ENCODE data around the gene MIGA2. TPM values are rescaled to one million over a fixed set of nuclear protein-coding genes. Genes with fewer than 3 reads are reported as not detected.

MIGA2 gene
- polyA plus RNA-seq, 5 donors, result 11.7 to 22.0 (median 18.9) TPM

DNA sequence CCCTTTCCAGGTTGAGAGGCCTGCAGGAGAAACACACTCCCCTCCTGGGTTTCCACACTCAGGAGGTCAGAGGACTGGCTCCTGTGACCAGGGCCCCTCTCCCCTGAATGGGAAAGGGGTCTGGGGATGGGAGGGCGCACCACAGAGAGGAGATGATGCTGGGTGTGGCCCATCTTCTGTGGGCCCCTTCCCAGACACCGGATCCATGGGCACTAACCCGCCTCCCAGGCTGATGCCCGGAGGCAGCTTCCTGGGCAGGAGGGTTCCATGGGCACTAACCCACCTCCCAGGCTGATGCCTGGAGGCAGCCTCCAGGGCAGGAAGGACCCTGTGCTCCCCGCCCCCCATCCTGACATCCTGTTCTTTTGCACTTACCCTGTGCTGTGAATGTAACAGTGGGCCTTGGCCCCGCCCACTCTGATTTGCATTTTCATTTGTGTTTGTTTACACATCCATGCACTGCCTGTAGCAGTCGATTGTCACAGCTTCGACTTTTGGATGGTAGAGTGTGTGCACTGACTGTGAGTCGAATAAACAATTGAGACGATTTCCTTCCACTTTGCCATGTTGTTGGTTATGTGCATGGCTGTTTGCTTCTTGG, 35.2 kb downstream of the MIGA2 start:
- DNase-seq, result no peak

DNA sequence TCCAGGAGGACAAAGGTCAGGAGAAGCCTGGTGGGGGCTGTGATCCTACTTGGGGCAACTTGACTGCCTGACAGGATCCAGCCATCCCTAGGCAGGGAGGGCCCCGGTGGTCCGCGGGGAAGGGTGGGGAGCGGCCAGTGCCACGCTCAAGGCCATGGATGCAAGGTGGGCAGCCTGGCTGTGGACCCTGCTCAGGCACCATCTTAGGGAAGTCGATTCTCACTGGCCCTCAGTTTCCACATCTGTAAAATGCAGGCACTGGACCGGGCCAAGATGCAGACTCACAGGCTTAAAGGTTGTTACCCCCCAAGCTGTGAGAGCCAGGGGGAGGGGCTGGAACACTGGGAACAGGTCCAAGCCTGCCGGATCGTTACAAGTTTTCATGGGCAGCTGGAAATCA, 35.7 kb downstream of the MIGA2 start:
- DNase-seq, result no peak

DNA sequence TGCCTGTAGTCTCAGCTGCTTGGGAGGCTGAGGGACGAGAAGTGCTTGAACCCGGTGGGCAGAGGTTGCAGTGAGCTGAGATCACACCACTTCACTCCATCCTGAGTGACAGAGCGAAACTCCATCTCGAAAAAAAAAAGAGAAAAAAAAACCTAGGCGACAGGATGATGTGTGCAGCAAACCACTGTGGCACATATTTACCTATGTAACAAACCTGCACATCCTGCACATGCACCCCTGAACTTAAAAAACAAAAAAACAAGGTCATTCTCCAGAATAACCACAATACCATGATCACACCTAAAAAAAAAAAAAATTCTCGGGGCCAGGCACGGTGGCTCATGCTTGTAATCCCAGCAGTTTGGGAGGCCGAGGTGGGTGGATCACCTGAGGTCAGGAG, 37.0 kb downstream of the MIGA2 start:
- no peak for DNase-seq

DNA sequence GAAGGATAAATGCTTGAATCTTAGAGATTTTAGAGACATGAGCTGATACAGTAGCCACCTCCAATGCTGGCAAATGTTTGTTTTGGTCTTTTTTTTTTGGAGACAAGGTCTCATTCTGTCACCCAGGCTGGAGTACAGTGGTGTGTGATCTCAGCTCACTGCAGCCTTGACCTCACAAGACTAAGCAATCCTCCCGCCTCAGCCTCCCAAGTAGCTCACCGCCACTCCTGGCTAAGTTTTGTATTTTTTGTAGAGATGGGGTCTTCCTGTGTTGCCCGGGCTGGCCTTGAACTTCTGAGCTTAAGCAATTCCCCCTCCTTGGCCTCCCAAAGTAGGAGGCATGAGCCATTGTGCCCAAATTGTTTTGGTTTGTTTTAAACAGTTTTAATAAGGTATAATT, 37.7 kb downstream of the MIGA2 start:
- DNase-seq, result no peak

DNA sequence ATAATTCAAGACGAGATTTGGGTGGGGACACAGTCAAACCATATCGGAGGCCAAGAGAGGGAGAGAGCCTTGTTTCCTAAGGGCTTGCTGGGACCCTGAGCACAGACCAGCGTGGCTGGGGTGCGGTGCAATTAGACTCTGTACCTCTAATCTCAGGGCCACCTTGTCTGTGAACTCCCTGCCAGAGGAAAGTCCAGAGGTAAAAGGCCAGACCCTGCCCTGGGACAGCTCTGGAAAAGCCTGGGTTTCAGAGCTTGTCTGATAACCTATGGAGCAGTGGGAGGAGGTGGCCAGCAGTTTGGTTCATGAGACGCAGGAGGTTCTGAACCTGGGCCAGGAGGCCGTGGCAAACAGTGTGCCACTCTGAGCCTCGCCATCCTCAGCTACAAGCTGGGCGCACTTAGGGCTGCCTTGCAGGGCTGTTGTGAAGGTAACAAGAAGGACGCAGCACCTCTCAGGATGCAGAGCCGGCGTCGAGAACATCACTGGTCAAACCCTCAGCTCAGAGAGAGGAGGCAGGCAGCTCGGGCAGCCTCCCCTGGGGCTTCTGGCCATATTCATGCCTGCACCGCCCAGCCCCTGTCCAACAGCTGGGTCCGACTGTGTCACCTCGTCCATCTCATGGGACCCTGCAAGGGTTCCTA, 39.7 kb downstream of the MIGA2 start:
- DNase-seq, result no peak

DNA sequence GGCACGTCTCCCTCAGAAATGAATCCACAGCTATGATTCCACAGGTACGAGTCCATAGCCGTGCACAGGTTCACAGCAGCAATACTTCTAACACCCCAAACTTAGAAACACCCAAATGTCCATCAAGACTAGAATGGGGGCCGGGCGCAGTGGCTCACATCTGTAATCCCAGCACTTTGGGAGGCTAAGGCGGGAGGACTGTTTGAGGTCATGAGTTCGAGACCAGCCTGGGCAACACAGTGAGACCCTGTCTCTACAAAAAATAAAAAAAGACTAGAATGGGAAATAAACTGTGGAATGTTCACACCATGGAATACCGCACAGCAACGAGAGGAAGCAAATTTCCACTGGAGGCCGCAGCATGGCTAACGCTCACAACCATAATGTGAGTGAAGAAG, 40.2 kb downstream of the MIGA2 start:
- DNase-seq, result no peak

DNA sequence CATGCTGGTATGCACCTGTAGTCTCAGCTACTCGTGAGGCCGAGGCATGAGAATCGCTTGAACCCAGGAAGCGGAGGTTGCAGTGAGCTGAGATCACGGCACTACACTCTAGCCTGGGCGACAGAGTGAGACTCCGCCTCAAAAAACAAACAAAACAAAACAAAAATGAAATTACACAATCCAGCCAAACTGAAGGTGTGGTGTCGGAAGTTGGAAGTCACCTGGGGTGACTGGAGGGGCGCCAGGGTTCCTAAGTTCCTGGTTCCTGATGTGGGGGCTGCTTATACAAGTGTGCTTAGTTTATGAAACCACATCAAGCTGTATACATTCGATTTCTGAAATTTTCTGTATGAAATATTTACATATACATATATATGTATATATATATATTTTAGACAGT, 40.8 kb downstream of the MIGA2 start:
- DNase-seq, result no peak

DNA sequence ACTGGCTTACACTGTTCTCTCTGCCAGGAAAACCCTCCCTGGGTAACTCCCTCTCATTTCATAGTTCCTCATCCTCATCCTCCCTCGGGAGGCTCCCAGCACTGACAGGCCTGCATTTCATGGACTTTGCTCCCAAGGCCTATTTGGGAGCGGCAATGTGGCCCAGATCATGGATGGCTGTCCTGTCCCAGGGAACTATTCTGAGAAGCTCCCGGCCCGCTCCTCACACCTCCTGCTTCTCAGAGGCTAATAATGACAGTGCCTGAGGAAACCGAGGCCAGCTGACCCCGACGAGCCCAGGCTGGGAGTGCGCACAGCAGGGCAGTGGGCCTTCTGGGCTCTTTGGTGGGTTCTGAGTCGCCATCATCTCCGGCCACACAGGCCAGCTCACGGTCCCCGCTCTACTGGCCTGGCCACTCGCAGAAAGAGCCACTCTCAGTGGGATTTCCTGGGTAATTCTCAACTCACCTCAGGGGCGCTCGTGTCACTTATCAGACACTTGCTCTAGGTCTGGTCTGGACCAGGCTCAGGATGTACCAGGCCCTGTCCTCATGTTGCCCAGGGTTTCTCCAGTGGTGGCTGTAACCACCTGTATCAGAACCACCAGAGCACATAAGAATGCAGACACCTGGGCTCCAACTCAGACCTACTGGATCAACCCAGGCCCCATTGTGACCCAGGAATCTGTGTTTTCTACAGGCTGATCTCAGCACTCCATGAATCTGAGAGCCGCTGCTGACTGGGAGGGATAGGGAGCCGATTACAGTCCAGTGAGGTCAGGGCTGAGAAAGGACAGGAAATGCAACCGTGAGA, 42.5 kb downstream of the MIGA2 start:
- DNase-seq, result no peak

DNA sequence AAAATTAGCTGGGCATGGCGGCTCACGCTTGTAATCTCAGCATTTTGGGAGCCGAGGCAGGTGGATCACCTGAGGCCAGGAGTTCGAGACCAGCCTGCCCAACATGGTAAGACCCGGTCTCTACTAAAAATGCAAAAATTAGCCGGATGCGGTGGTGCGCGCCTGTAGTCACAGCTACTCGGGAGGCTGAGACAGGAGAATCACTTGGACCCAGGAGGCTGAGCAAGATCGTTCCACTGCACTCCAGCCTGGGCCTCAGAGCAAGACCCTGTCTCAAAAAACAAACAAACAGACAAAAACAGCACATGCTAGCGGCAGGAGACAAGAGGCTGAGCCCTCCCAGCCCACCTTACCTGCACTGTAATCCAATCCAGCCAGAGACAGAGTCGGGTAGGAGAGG, 43.4 kb downstream of the MIGA2 start:
- DNase-seq, result no peak

DNA sequence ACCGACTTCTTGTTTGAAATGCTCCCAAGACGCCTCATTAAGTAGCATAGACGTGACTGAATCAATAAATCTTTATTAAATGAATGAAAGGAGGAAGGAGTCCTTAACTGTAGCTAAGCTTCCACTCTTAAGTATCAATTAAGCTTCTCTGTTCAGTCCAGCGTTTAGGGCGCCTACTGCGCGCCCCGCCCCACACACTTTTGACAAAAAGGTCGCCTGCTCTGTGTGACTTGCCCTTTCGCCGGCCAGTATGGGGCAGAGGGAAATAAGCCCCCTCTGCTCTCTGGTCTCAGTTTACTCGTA, 43.8 kb downstream of the MIGA2 start:
- DNase-seq, result no peak

DNA sequence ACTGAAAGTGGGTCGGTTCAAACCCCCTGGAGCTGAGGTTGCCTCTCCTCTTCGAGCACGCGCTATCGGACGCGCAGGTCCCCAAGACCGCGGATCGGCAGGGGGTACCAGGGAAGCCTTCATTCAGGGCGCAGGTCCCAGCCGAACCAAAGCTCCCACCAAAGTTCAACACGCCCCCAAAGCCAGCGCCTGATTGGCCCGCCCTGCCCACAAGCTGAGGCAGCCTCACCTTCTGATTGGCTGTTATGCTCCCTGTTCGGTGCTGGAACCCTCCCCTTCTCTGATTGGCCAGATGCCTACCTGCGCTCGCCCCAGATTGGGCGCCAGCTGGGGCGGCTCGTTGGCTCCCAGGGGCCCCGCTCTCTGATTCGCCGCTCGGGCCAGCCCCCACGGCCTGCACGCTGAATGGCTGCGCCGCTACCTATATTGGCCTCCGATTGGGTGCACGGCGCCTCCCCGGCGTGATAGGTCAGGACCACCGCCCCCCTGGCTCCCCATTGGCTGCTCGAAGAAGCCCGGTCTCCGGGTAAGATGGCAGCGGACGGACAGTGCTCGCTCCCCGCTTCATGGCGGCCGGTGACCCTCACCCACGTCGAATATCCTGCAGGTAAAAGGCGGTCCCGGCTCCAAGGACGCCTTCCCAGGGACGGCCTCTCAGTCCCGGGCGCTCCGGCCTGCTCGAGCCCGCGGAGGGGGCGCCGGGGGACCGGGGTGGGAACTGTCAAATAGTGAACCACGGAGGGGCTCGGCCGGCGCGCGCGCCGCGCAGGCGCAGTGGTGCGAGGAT, 44.4 kb downstream of the MIGA2 start, which contains the start of gene DOLPP1:
TSS of gene DOLPP1 (plus strand) at position 511 of the 787 bp plus-strand sequence. CDS start at position 532, 21 bp downstream.
- peak; percentile 99 for DNase-seq

DNA sequence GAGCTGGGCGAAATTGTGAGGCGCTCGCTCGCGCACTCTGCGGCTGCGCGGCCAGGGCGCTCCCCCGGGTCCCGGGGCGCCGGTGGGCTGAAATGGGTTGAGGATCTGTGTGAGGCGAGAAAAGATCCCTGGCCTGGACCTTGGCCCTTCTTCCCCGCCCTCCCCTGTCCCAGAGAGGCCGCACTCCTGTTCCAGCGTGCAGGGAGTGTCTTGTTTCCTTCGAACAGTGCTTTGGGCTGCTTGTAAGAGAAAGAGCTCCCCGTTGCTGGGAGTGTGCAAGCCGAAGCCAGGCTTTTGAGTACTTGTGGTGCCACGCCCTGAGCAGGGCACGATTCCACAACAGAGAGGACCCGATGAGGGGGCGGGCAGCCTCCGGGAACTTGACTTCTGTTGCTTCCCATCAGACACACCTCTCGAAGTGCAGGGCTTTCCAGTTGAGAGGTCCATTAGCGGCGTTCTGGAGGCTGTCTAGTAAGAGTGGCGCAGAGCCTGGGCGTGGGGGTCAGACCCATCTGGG, 45.0 kb downstream of the MIGA2 start:
- no peak for DNase-seq

DNA sequence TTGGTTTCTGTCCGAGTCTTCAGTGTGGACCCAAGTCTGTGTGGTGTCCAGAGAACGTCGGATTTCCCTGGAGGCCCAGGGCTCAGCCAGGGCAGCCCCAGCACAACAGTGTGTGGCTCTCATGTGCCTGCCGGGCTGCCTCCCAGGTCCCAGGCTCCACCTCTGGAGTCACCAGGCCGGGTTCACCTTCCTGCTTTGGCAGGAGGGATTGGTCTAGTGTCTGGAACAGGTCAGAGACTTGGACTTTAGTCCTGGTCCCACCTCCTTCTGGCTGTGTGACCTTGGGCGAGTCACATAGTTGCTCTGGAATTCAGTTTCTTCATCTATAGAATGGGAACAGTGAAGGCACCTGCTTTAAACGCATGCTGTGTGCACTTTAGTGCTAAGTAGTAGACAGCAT, 47.7 kb downstream of the MIGA2 start:
- no peak for DNase-seq

DNA sequence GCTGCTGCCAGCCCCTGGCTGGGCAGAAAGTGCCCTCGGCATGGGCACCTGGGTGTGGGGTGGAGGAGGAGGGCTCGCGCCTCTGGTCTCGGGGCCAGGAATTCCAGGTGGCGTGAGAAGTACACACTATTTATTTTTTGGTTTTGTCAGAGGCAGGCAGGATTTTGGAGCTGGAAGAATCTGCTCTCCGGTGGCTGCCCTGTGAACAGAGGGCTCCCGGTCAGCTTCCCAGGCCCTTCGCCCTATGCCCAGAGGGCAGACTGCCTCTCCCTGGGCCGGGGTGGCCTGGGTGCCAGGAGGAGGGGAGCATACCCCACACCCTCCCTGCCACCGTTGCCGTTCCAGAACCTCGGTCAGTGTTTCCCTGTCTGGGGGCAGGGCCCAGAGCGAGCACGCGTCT, 52.8 kb downstream of the MIGA2 start:
- DNase-seq, result no peak

DNA sequence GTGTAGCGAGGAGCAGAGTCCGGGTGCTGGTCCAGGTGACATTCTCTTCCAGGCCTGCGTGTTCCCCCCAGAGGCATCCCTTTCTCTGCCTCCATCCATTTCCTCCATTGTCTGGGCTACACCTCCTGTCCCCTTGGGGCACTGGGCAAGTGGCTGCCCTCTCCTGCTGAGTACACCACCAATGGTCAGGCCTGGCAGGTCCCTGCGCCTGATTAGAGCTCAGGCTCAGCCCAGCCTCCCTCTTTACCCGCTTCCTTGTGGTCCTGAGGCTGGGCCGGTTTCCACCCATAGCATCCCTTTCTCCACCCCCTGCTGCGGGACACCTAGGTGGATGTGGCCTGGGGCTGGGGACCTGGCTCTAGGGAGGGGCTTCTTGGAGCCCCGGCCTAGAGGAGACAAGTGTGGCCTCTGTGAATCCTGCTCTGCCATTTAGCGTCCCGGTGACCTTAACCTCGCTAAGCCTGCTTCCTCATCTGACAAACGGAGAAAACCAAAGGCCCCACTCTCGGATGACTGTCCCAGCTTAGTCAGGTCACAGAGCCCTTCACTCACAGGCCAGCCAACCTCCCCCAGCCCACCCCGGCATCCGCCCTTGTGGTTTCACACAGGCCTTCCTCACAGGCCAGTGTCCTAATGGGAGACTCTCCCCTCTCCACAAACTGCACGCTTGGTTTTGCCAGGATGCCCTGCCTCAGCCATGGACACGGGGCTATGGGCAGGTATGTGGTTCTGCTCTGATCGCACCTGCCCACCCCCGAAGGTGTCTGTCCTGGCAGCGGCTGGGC, 57.4 kb downstream of the MIGA2 start:
- DNase-seq, result no peak

DNA sequence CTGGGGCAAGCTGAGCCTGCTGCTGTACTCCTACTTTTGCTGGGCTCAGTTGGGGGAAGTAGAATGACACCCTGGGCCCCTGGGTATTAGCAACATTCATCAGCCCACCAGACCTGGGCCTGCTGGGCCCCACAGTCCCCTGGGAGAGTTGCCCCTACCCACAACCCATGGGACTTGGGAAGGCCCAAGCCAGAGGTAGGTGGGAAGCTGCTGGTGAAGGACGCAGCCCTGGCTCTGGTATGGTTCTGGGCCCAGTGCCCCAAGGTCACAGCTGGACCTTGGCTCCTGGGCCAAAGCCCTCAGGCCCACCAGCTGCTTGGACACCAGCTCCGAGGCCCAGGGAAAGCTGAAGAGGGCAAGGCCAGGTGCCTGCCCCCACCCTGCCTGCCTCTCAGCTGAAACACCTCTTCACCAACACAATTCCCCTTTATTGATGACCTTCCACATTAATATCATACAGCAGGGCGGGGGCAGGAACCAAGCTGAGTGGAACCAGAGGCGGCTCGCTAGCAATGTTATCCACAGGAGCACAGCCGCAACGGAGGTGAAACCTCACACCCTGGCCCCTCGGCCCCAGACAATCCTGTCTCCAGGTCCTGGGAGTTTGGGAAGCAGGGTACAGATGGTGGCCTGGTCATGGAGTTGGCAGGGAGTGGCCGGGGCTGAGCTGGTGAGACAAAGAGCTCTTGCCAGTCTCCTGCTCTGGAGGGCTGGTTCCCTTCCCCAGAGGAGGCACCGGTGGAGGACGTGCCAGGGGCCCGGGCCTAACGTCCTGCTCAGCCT, 58.2 kb downstream of the MIGA2 start:
- DNase-seq, result no peak

DNA sequence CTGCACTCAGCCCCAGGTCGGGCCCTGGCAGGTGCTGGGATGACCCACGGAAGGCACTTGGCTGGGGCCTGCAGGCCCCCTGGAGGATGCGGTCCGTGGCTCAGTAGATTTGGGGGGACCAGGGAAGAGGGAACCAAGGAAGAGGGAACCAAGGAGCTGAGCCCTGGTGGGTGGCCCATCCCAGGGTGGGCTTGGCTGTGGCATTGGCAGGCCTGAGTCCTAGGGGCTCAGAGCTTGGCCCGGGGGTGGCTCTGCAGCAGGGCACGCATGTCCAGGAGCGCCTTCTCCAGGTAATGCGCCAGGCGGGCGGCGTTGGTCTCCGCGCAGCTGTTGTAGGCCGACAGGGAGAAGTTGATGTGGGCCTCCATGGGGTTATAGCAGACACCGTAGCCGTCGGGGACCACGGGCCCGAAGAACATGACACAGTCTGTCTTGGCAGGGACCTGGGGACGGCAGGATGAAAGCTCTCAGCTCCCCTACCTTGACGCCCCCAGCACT, 58.8 kb downstream of the MIGA2 start:
- no peak for DNase-seq

DNA sequence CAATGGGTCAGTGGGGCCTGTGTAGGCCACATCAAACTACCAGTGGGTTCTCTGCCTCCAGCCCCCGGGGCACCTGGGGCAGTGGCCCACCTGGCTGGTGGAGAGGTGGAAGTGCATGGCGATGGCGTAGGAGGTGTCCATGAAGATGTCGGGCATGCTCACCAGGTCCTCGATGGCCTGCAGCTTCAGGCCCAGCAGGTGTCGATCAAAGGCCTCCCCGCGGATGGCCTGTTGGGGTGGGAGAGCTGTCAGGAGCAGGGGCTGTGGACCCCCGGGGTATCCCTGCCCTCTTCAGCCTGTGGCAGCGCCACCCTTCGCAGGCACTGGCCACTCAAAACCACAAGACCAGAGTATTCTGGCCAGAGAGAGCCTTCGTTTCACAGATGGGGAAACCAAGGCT, 59.5 kb downstream of the MIGA2 start:
- DNase-seq, result no peak

DNA sequence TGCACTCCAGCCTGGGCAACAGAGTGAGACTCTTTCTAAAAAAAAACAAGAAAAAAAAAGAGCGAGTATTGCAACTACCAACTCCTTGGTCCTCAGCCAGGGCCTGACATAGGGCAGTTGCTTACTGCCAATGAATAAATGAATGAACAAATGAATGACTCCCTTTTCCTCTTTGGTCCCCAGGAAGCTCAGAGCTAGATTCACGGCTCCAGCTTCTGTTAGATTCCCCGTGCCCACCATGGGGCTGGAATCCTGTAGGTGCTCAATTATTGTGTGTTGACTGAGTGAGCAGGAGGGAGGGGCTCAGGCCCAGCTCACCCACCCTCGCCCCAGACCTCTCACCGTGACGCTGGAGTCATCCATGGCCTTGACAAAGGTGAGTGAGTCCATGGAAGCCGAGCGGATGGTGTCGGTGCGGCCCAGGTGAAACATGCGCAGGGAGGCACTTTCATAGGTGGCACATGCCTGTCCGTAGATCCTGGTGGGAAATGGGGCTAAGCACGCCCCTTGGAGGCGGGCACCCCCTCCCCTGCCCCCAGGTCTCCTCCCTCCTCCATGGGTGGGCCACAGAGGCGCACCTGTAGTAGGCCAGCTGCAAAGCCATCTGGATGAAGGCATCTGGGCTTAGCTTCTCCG, 61.4 kb downstream of the MIGA2 start:
- no peak for DNase-seq

DNA sequence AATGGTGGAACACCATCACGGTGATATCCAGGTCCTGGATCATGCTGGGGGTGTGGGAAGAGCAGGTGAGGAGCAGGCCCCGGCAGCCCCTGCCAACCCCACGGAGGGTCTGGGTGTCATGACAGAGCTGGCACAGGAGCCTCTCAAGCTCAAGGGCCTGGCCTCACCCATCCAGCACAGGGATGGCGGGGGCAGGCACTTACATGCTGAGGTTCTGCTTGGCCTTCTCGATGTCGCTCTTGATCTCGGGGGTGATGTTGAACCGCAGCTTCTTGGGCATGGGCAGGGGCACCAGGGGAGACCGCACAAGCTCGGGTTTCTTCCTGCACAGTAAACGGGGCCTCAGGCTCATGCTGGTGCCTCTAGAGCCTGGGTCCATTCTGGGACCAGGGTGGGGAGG, 61.9 kb downstream of the MIGA2 start:
- DNase-seq, result no peak

All from right lung (tissue), 5 donors.